Tibial artery (tissue), 4 donors: ENCODE results near the gene FARP2.
A peak's percentile ranks its signal among the peaks of the same experiment; 100 is the strongest.
"Not testable (repeated sequence)": the region's sequence is repeated elsewhere in the genome, so short reads cannot be mapped to it uniquely, and the experiment has no call there.

Experiments used
- DNase-seq, 2 donors: peaks; one replicate each; pipeline ENCODE4 v3.0.0-alpha.2; 2019
- H3K27ac ChIP-seq, 2 donors: fragments of 200-600 bp; sonication (generic) in 1 of 2; 1 replicate in 1 of 2; 2 replicates in 1 of 2; pipeline ENCODE4 v1.5.1; 2018 to 2019; ENCODE audit warnings: mild to moderate bottlenecking in 1 of 2
- H3K27me3 ChIP-seq, 2 donors: fragments of 200-600 bp; sonication (generic) in 1 of 2; one replicate each; pipeline versions ENCODE4 v1.5.1 to v1.6.0; 2016 to 2019
- H3K36me3 ChIP-seq, 3 donors: fragments of 200-600 bp; sonication (generic) in 2 of 3; one replicate each; pipeline ENCODE4 v1.5.1; 2016 to 2019; ENCODE audit warnings: mild to moderate bottlenecking in 2 of 3
- H3K4me1 ChIP-seq, 4 donors: fragments of 200-600 bp; sonication (generic) in 2 of 4; 1 replicate in 3 of 4; 2 replicates in 1 of 4; pipeline ENCODE4 v1.5.1; 2016 to 2019
- H3K4me3 ChIP-seq, 2 donors: fragments of 200-600 bp; sonication (generic) in 1 of 2; 1 replicate in 1 of 2; 2 replicates in 1 of 2; pipeline ENCODE4 v1.5.1; 2018 to 2019; ENCODE audit warnings: mild to moderate bottlenecking in 2 of 2
- H3K9me3 ChIP-seq, 3 donors: fragments of 200-600 bp; sonication (generic) in 1 of 3; one replicate each; pipeline ENCODE4 v1.5.1; 2016 to 2019
- CTCF ChIP-seq, 2 experiments: fragments of 200-600 bp in 1 of 2; fragments of 450-650 bp in 1 of 2; IDR thresholded peaks; one replicate each; pipeline ENCODE4 v1.5.1; 2017 to 2019; ENCODE audit warnings: antibody characterized with exemption in 2 of 2, mild to moderate bottlenecking in 1 of 2, moderate library complexity in 1 of 2
- intact Hi-C: fragments of 100-400 bp; cut with DNase I; formaldehyde crosslinking; loops from one replicate; pipeline ENCODE4 v1.15.0; 2023; ENCODE audit warnings: low total_unique reads

Gene FARP2

GRCh38 chr2:241379481-241380480 is 23.7 kb downstream of the FARP2 start:
- intact Hi-C loops = loop anchor here (10.0 kb wide), 1 partner anchor 135 kb away; no protein-coding TSS in a partner anchor
- peaks cover 0 to 11% (median 9%) of the 10 kb centered on the region in 3 donors for H3K36me3 ChIP-seq
- H3K4me3 ChIP-seq = no peak overlapping the region
- H3K27me3 ChIP-seq = no peaks in the 10 kb centered on the region
- DNase-seq = no peak
- no peaks in the 10 kb centered on the region for H3K9me3 ChIP-seq
- no peak for TF ChIP-seq CTCF (IDR thresholded peaks at IDR 0.05)
- H3K27ac ChIP-seq = peak overlapping the region; percentile 43 to 69
- peaks cover 0 to 89% (median 69%) of the 10 kb centered on the region in 4 donors for H3K4me1 ChIP-seq

GRCh38 chr2:241381872-241382271 is 25.8 kb downstream of the FARP2 start:
- Histone ChIP-seq H3K4me1 (peaks cover 0 to 76% (median 65%) of the 10 kb centered on the region in 4 donors), H3K27ac (peak overlapping the region; percentile 43 to 69)

GRCh38 chr2:241385450-241385849 is 29.4 kb downstream of the FARP2 start:
- intact Hi-C loops, H3K27me3 ChIP-seq, DNase-seq, H3K9me3 ChIP-seq, H3K36me3 ChIP-seq, H3K4me3 ChIP-seq, H3K27ac ChIP-seq: not testable (repeated sequence)
- peaks cover 0 to 44% (median 39%) of the 10 kb centered on the region in 4 donors for H3K4me1 ChIP-seq

More at GRCh38 chr2:241381872-241382271, 25.8 kb downstream of the FARP2 start:
- Histone ChIP-seq H3K4me3 (no peak overlapping the region), H3K9me3 (no peaks in the 10 kb centered on the region), H3K36me3 (no peaks in the 10 kb centered on the region), H3K27me3 (no peaks in the 10 kb centered on the region)
- intact Hi-C loops = no loop called here
- no peak for DNase-seq
- no peak for TF ChIP-seq CTCF (IDR thresholded peaks at IDR 0.05)

GRCh38 chr2:241386519-241386918 is 30.4 kb downstream of the FARP2 start:
- intact Hi-C loops = no loop called here
- H3K9me3 ChIP-seq = no peaks in the 10 kb centered on the region

GRCh38 chr2:241389697-241390096 is 33.6 kb downstream of the FARP2 start:
- no peak overlapping the region for H3K27ac ChIP-seq
- peaks cover 0 to 2% (median under 1%) of the 10 kb centered on the region in 3 donors for H3K36me3 ChIP-seq
- intact Hi-C loops = no loop called here
- peaks cover 0 to 6% (median 4%) of the 10 kb centered on the region in 4 donors for H3K4me1 ChIP-seq
- DNase-seq = no peak
- no peaks in the 10 kb centered on the region for H3K27me3 ChIP-seq
- no peak for TF ChIP-seq CTCF (IDR thresholded peaks at IDR 0.05)
- H3K9me3 ChIP-seq = no peaks in the 10 kb centered on the region
- H3K4me3 ChIP-seq = no peak overlapping the region

More at GRCh38 chr2:241386519-241386918, 30.4 kb downstream of the FARP2 start:
- TF ChIP-seq CTCF (IDR thresholded peaks at IDR 0.05) = no peak
- DNase-seq = no peak
- H3K27ac ChIP-seq = no peak overlapping the region
- H3K4me3 ChIP-seq = no peak overlapping the region
- no peaks in the 10 kb centered on the region for H3K36me3 ChIP-seq
- no peaks in the 10 kb centered on the region for H3K27me3 ChIP-seq
- H3K4me1 ChIP-seq = peaks cover 0 to 33% (median 28%) of the 10 kb centered on the region in 4 donors
